Activated naive CD8-positive, alpha-beta T cell (primary cell): Measurements from ENCODE around the gene OPN1SW.

Source experiments
- H3K27ac Mint-ChIP-seq: one replicate; pipeline ENCODE4 v1.8.0; 2021; ENCODE audit warnings: mixed read lengths
- H3K27me3 Mint-ChIP-seq: one replicate; pipeline ENCODE4 v1.8.0; 2021; ENCODE audit warnings: mixed read lengths
- H3K36me3 Mint-ChIP-seq: one replicate; pipeline ENCODE4 v1.8.0; 2021; ENCODE audit warnings: mixed read lengths
- H3K4me1 Mint-ChIP-seq: one replicate; pipeline ENCODE4 v1.8.0; 2021; ENCODE audit warnings: low read depth, mixed read lengths
- H3K4me3 Mint-ChIP-seq: one replicate; pipeline ENCODE4 v1.8.0; 2021; ENCODE audit warnings: mild to moderate bottlenecking, mixed read lengths
- H3K9me3 Mint-ChIP-seq: one replicate; pipeline ENCODE4 v1.8.0; 2021; ENCODE audit warnings: low read depth, mixed read lengths

Gene OPN1SW

DNA sequence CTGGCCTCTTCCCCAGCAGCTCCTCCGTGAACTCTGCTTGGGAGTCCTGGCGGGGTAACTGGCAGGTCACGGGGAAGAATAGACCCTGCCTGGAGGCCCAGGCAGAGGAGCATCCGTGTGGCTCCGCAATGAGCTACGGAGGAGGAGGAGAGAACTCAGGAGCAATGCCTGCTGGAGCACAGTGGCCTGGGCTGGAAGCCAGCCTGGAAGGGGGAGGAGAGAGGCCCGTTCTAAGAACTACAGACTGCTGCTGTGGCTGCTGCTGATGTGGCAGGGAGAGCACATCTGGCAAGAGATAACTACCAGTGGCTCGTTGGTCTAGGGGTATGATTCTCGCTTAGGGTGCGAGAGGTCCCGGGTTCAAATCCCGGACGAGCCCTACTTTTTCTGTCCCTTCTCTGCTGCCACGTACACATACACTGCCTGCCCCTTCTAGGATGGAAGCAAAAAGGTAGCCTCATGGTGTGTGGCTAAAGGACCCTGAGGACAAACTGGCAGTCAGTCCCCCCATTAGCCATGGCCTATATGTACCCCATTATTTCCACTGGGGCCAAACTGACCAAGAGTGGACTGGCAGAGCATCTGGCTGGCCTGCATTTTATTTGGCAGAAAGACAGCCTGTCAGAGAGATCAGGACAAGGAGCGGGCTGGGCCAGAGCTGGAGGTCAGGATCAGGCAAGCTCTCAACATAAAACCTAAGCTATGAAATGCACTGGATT lies 7.7 kb upstream of the OPN1SW start:
- Mint-ChIP-seq H3K4me3 (no peak overlapping the region), H3K27ac (no peak overlapping the region), H3K9me3 (no peaks in the 10 kb centered on the region), H3K4me1 (no peaks in the 10 kb centered on the region), H3K36me3 (no peaks in the 10 kb centered on the region), H3K27me3 (no peaks in the 10 kb centered on the region)

DNA sequence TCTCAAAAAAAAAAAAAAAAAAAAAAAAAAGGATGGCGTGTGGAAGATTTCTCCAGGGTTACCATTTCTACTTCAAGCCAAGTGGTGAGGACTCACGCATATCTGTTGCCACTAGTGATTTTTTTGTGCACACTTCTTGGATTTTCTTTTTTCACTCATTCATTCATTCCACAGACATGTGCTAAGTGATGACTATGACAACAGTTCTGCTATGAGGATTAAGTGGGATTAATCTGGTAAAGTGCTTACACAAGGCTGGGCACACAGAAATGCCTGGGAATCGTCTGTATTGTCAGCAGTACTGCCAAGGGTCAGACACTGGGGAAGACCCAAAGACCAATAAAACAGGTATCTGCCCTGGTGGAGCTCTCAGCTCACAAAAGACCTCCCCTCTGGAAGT lies 6.3 kb upstream of the OPN1SW start:
- no peak overlapping the region for H3K27ac Mint-ChIP-seq
- H3K9me3 Mint-ChIP-seq: peaks cover 6% of the 10 kb centered on the region
- H3K4me3 Mint-ChIP-seq: no peak overlapping the region
- peaks cover 2% of the 10 kb centered on the region for H3K27me3 Mint-ChIP-seq
- H3K36me3 Mint-ChIP-seq: peaks cover 3% of the 10 kb centered on the region
- peaks cover 10% of the 10 kb centered on the region for H3K4me1 Mint-ChIP-seq

DNA sequence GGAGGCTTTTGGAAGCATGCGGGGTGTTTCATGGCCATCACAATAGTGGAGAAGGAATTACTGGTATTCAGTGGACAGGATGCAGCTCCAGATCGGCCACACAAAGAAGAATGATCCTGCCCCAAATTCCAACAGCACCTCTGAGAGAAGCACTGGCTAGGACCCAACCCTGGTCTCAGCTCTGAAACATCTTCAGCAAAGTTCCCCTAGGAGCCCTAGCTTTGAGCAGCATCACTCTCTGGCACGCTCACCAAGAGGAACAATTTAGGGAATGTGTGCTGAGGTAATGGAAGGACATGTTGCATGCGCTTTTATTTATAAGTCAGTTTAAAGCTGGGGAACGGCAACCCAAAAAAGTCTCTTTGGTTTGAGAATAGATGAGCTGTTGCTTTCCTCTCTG lies 5.5 kb upstream of the OPN1SW start:
- peaks cover 12% of the 10 kb centered on the region for H3K4me1 Mint-ChIP-seq
- H3K27me3 Mint-ChIP-seq: peaks cover 2% of the 10 kb centered on the region
- no peak overlapping the region for H3K4me3 Mint-ChIP-seq
- peaks cover 6% of the 10 kb centered on the region for H3K9me3 Mint-ChIP-seq
- no peak overlapping the region for H3K27ac Mint-ChIP-seq
- H3K36me3 Mint-ChIP-seq: peaks cover 3% of the 10 kb centered on the region

DNA sequence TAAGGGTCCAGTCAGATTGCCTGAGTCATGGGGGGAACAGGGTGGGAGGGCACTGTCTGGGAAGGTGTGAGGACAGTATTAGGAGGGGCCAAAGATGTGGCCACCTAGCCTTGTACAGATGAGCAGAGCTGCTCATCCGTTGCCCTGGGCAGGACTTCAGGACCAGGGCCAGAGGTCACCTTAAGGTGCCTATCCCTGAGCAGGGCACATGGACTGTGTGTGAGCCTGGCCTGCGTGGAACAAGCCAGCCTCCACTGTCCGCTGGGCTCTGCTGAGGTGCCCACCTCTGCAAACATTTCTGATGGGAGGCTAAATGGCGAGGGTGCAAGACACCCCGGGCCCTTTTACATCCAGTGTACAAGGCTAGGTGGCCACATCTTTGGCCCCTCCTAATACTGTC lies 3.4 kb upstream of the OPN1SW start:
- H3K4me1 Mint-ChIP-seq: peaks cover 12% of the 10 kb centered on the region
- H3K36me3 Mint-ChIP-seq: peaks cover 8% of the 10 kb centered on the region
- no peak overlapping the region for H3K4me3 Mint-ChIP-seq
- peaks cover 2% of the 10 kb centered on the region for H3K27me3 Mint-ChIP-seq
- no peak overlapping the region for H3K27ac Mint-ChIP-seq
- peaks cover 6% of the 10 kb centered on the region for H3K9me3 Mint-ChIP-seq

DNA sequence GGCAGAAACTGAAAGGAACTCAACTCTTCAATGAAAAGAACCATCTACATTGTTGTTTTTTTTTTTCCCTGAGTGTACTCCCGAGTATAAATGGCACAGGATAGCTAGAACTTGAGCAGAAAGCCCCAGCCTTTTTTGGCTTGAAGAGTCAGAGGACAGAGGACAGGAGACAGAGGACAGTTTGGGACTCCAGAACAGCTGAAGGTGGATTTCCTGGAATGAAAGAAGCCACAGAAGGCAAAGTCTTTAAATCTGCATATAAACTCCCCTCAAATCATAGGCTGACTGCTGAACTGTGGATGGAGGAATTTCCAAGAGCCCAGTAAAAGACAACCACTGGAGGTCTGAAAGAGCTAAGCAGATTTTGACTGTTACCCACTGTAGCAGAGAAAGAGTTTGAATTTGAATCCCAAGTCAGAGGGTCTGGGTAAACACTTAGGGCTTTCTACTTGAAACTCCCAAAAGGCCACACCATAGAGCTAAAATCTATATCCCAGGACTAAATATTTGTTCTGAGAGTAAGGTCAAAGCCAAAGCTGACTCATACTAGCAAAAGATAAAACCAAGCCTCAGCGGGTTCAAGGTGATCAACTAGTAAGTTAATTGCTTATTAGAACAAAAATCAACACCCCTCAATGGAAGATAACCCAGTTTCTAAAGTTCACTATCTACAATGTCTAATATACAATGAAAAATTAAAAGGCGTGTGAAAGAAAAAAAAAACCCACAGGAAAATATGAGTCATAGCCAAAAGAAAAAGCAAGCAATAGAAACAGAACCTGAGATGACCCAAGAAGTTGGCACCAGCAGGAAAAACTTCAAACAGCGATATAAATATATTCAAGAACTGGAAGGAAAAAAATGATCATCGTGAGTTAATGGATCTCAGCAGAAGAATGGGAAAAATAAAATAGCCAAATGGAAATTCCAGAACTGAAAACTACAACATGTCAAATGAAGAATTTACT lies 1.8 kb upstream of the OPN1SW start:
- peak overlapping the region; percentile 17 for H3K27ac Mint-ChIP-seq
- H3K36me3 Mint-ChIP-seq: peaks cover 8% of the 10 kb centered on the region
- H3K9me3 Mint-ChIP-seq: peaks cover 6% of the 10 kb centered on the region
- H3K4me3 Mint-ChIP-seq: peak overlapping the region; percentile 27
- peaks cover 12% of the 10 kb centered on the region for H3K4me1 Mint-ChIP-seq
- peaks cover 2% of the 10 kb centered on the region for H3K27me3 Mint-ChIP-seq

DNA sequence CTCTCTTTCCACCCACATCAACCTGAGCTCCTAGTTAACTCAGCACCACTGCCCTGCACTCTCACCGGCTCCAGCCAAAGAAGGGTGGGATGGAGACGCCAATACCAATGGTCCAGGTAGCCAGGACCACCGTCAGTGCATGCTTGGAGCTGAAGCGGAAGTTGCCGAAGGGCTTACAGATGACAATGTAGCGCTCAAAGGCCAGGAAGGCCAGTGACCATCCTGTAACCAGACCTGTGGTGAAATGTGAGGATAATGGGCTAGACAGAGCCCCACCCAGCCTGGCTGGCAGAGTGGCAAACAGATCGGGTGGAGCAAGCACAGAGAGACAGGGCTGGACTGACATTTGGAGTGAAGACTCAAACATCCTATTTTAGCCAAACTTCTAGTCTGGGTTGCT lies 673 bp downstream of the OPN1SW start:
- H3K9me3 Mint-ChIP-seq: peaks cover 6% of the 10 kb centered on the region
- H3K36me3 Mint-ChIP-seq: peaks cover 18% of the 10 kb centered on the region
- H3K4me1 Mint-ChIP-seq: peaks cover 12% of the 10 kb centered on the region
- no peak overlapping the region for H3K27ac Mint-ChIP-seq
- no peak overlapping the region for H3K4me3 Mint-ChIP-seq
- peaks cover 2% of the 10 kb centered on the region for H3K27me3 Mint-ChIP-seq

DNA sequence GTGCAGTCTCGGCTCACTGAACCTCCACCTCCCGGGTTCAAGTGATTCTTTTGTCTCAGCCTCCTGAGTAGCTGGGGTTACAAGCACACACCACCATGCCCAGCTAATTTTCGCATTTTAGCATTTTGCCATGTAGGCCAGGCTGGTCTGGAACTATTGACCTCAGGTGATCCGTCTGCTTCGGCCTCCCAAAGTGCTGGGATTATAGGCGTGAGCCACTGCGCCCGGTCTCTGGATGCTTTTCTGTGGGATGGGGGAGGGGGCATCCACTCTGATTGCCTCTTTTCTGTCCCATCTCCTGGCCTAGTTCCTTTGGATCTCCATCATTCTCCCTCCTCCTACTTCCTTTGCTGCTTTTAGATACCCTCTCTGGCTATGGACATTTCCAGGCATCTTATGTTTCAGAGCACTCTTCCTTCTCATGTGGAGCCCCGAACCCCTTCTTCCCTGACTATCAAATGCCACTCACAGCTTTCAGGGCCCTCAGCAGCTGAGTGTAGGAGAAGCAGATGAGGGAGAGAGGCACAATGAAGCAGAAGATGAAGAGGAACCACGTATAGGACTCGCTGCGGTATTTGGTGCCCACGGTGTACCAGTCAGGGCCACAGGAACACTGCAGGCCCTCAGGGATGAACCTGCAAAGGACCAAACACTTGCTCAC lies 1.4 kb downstream of the OPN1SW start:
- Mint-ChIP-seq H3K4me1 (peaks cover 12% of the 10 kb centered on the region), H3K36me3 (peaks cover 21% of the 10 kb centered on the region)

DNA sequence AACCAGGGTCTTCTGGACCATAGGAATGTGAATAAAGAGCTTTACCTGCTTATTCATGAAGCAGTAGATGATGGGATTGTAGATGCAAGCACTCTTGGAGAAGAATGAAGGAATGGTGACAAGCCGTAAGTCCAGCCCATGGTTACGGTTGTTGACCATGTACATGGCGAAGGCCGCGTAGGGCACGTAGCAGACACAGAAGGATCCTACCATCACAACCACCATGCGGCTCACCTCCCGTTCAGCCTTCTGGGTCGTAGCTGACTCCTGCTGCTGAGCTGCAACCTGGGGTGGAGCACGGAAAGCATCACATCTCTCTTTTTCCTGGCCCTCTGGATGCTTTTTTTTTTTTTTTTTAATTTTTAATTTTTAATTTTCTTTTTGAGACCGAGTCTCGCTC lies 2.0 kb downstream of the OPN1SW start:
- Mint-ChIP-seq H3K36me3 (peaks cover 21% of the 10 kb centered on the region), H3K27me3 (peaks cover 2% of the 10 kb centered on the region), H3K9me3 (peaks cover 6% of the 10 kb centered on the region), H3K4me3 (no peak overlapping the region), H3K4me1 (peaks cover 12% of the 10 kb centered on the region), H3K27ac (no peak overlapping the region)

More for the DNA sequence above, 1.4 kb downstream of the OPN1SW start:
- no peak overlapping the region for H3K4me3 Mint-ChIP-seq
- H3K27me3 Mint-ChIP-seq: peaks cover 2% of the 10 kb centered on the region
- H3K9me3 Mint-ChIP-seq: peaks cover 6% of the 10 kb centered on the region
- no peak overlapping the region for H3K27ac Mint-ChIP-seq

DNA sequence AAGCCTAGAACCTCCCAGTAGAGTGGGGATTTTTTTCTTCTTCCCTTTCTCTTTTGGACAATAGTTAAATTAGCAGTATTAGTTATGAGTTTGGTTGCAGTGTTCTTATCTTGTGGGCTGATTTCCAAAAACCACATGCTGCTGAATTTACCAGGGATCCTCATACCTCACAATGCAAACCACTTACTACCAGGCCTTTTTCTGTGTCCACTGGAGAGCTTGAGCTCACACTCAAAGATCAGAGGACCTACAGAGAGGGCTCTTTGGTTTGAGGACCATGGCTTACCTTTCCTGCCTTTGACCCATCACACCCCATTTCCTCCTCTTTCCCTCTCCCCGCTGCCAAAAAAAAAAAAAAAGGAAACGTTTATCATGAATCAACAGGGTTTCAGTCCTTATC lies 5.4 kb downstream of the OPN1SW start:
- H3K4me3 Mint-ChIP-seq: no peak overlapping the region
- H3K27ac Mint-ChIP-seq: no peak overlapping the region
- H3K4me1 Mint-ChIP-seq: no peaks in the 10 kb centered on the region
- H3K27me3 Mint-ChIP-seq: no peaks in the 10 kb centered on the region
- H3K9me3 Mint-ChIP-seq: no peaks in the 10 kb centered on the region
- peaks cover 18% of the 10 kb centered on the region for H3K36me3 Mint-ChIP-seq

DNA sequence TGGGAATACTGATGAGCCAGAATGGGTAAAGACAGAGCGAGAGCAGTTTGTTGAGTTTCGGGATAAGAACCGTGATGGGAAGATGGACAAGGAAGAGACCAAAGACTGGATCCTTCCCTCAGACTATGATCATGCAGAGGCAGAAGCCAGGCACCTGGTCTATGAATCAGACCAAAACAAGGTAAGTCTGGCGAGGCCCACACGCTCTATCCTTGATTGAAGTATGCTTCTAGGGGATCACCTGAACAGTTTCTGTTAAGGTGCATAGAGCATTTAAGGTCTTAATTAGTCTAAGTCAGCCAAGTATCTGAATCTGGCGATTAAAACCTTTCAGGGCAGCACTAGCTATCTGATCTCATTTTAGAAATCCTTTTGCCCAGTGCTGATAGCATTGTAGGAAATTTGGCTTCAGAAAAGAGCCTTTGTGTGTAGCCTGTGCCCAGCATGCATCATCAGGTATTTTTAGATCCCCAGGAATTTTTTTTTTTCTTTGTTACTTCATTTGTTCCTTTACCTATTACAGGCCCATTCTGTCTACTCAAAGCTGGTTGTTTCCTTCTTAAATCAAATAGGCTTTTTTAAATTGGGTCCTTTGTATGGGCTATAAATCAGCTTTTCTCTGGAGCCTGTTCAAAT lies 8.0 kb downstream of the OPN1SW start:
- H3K27me3 Mint-ChIP-seq: no peaks in the 10 kb centered on the region
- H3K4me1 Mint-ChIP-seq: no peaks in the 10 kb centered on the region
- H3K4me3 Mint-ChIP-seq: no peak overlapping the region
- peak overlapping the region; percentile 41 for H3K27ac Mint-ChIP-seq
- no peaks in the 10 kb centered on the region for H3K9me3 Mint-ChIP-seq
- peaks cover 15% of the 10 kb centered on the region for H3K36me3 Mint-ChIP-seq

DNA sequence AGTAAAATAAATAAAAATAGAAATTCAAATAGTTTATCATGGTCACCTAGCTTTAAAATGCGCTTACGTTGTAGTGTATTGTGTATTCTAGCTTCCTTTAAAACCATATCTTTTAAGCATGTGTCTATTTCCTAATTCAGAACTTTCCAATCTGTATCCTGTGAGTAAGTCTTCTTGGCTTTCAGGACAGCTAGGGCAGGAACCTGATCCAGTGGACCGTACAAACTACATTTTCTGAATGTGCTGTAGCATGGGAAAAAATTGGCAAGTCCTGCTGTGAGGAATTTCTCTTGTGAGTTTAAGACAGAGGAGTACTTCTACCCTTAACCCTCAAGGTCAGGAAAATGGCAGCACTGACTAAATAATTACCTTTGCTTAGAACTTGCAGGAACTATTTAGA lies 12.1 kb downstream of the OPN1SW start:
- peaks cover 2% of the 10 kb centered on the region for H3K36me3 Mint-ChIP-seq

DNA sequence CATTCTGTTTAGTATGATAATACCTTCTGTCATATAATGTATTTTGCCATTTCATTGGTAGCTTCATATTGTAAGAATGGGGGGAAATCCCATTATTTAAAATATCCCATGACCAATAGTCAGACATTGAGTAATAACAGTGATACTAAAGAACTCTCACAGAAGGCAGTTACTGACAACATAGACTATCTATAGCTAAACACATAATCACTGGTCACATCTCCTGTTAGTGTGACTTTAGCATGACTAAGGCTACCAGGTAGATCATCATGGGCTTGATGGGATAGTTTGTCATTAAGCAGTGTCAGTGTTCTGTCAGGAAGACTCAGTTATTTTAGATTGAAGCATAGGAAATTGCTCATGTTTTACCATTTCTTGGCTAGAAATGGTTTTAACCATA lies 16.4 kb downstream of the OPN1SW start:
- no peak overlapping the region for H3K4me3 Mint-ChIP-seq
- H3K9me3 Mint-ChIP-seq: no peaks in the 10 kb centered on the region
- H3K27me3 Mint-ChIP-seq: no peaks in the 10 kb centered on the region
- peaks cover 2% of the 10 kb centered on the region for H3K36me3 Mint-ChIP-seq
- peaks cover 9% of the 10 kb centered on the region for H3K4me1 Mint-ChIP-seq
- no peak overlapping the region for H3K27ac Mint-ChIP-seq

More for the DNA sequence above, 12.1 kb downstream of the OPN1SW start:
- Mint-ChIP-seq H3K27me3 (no peaks in the 10 kb centered on the region), H3K27ac (no peak overlapping the region), H3K9me3 (no peaks in the 10 kb centered on the region), H3K4me1 (no peaks in the 10 kb centered on the region), H3K4me3 (no peak overlapping the region)

DNA sequence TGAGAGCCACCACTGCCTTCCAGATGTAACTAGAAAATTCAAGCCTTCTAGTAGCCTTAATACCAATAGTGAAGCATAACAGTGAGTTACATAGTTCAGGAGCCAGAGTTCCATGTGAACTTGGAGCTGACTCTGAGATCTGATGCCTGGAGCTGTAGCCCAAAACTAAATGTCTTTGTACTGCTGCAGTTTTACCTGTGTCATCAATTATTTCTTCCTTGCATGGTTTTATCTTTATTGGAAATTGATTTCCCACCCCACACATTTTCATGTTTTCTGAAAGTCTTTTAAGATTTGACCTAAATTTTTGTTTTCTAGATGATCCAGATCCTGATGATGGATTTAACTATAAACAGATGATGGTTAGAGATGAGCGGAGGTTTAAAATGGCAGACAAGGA lies 17.0 kb downstream of the OPN1SW start:
- Mint-ChIP-seq H3K36me3 (peaks cover 2% of the 10 kb centered on the region), H3K27ac (no peak overlapping the region), H3K4me1 (peaks cover 9% of the 10 kb centered on the region), H3K4me3 (no peak overlapping the region), H3K27me3 (no peaks in the 10 kb centered on the region), H3K9me3 (no peaks in the 10 kb centered on the region)

DNA sequence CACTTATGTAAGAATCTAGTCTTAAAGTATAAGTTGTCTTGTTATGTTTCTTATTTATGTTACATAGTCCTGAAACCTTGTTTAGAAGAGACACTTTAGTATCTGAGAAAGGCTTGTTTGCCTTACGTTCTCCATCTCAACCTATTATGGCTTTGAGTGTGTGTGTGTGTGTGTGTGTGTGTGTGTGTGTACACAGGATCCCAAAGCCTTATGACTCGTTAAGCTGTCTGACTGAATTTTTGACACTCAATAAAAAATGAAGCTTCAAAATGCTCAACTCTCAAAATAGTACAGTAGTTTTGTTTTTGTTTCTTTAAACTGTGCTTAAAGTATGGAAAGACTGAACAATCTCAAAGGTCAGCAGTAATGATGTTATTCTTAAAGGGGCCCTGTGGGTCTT lies 18.4 kb downstream of the OPN1SW start:
- Mint-ChIP-seq H3K4me3 (no peak overlapping the region), H3K27ac (no peak overlapping the region), H3K27me3 (no peaks in the 10 kb centered on the region), H3K4me1 (peaks cover 12% of the 10 kb centered on the region), H3K9me3 (no peaks in the 10 kb centered on the region), H3K36me3 (no peaks in the 10 kb centered on the region)
